GM21576 (cell line): ENCODE results near the gene TSNAX.
"Not testable (repeated sequence)": the region's sequence is repeated elsewhere in the genome, so short reads cannot be mapped to it uniquely, and the experiment has no call there.

Experiments used
- ATAC-seq: cut with Tn5 transposase; IDR thresholded peaks from one replicate; pipeline ENCODE4 v1.9.1; 2021; ENCODE audit warnings: mild to moderate bottlenecking, moderate library complexity; ENCODE audit not compliant: unreplicated experiment

TSNAX gene, protein sequence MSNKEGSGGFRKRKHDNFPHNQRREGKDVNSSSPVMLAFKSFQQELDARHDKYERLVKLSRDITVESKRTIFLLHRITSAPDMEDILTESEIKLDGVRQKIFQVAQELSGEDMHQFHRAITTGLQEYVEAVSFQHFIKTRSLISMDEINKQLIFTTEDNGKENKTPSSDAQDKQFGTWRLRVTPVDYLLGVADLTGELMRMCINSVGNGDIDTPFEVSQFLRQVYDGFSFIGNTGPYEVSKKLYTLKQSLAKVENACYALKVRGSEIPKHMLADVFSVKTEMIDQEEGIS

DNA sequence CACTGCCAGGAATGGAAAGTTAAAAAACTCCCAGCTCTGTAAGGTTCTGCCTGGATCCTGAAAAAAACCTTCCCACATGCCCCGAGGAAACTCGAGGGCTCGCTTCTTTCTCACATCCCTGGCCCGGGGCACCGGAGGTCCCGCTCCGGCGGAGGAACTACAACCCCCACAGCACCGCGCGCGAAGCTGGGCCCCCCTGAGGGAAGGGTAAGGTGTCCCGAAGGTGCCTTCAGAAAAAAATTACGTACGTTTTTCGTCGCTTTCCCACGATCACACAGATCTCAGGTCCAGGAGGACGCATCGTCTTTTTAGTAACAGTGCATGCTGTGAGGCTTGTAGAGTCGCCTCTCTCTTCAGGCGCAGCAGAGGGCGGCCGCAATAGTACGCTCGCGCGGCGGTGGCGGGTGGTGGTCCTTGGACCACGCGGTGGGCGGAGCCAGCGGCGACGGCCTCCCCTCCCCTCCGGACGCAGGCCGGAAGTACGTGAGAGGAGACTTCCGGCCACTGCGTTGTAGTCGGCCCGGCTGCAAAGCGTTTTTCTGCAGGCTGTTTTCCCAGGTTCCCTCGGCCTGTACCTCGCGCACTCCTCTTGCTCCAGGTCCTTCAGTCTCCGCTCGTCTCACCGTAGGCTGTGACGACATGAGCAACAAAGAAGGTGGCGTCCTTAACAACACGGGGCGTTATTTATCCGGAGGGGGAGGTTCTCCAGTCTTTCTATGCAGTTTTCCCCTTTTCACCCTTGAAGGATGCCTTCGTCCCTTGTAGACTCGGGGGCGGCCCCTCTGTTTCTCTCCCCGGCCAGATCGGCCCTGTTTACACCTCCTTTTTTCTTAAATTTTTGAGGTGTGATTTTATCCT is at the start of gene TSNAX:
Gene TSNAX, plus strand, starts transcription at position 498 of the 858 bp plus-strand sequence. Its CDS starts 142 bp downstream, at position 640.
- peak; percentile 95 for ATAC-seq

GRCh38 chr1:231478811-231479210 is 49.7 kb upstream of the TSNAX start:
- ATAC-seq, result no peak

DNA sequence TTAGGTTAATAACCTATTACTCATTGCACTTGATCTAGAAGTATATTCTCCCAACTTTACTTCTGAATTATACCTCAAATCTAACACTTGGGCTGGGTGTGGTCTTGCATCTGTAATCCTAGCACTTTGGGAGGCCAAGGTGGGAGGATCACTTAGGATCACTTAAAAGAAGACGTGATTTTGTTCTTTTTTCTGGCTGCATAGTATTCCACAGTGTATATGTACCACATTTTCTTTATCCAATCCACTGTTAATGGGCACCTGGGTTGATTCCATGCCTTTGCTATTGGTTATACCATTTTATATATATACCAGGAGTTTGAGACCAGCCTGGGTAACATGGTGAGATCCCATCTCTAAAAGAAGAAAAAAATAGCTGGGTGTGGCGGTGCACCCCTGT is 48.5 kb upstream of the TSNAX start:
- no peak for ATAC-seq

- ATAC-seq, result no peak
Observed at GRCh38 chr1:231481289-231481688, 47.2 kb upstream of the TSNAX start.

- no peak for ATAC-seq
Observed at GRCh38 chr1:231485029-231485784, 43.3 kb upstream of the TSNAX start.

- no peak for ATAC-seq
Observed at GRCh38 chr1:231487019-231487418, 41.5 kb upstream of the TSNAX start.

- ATAC-seq, result no peak
Observed at GRCh38 chr1:231487910-231488309, 40.6 kb upstream of the TSNAX start.

- no peak for ATAC-seq
Observed at GRCh38 chr1:231493421-231494185, 34.9 kb upstream of the TSNAX start.

- ATAC-seq, result no peak
Observed at GRCh38 chr1:231494439-231495110, 33.9 kb upstream of the TSNAX start.

GRCh38 chr1:231497629-231498152 is 30.8 kb upstream of the TSNAX start:
- ATAC-seq, result no peak

DNA sequence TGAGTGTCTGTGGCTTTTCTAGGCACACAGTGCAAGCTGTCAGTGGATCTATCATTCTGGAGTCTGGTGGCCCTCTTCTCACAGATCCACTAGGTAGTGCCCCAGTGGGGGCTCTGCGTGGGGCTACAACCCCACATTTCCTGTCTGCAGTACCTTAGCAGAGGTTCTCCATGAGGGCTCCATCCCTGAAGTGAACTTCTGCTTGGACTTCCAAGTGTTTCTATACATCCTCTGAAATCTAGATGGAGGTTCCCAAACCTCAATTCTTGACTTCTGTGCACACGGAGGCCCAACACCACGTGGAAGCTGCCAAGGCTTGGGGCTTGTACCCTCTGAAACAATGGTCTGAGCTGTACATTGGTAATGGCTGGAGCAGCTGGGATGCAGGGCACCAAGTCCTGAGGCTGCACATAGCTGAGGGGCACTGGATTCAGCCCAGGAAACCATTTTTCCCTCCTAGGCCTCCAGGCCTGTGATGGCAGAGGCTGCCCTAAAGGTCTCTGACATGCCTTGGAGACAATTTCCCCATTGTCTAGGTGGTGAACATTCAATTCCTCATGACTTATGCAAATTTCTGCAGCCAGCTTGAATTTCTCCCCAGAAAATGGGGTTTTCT is 29.2 kb upstream of the TSNAX start:
- ATAC-seq, result no peak

GRCh38 chr1:231500666-231501065 is 27.8 kb upstream of the TSNAX start:
- no peak for ATAC-seq

GRCh38 chr1:231503168-231503567 is 25.3 kb upstream of the TSNAX start:
- ATAC-seq, result not testable (repeated sequence)

- ATAC-seq, result no peak
Observed at GRCh38 chr1:231507476-231508355, 20.8 kb upstream of the TSNAX start.

- no peak for ATAC-seq
Observed at GRCh38 chr1:231508497-231508896, 20.0 kb upstream of the TSNAX start.

DNA sequence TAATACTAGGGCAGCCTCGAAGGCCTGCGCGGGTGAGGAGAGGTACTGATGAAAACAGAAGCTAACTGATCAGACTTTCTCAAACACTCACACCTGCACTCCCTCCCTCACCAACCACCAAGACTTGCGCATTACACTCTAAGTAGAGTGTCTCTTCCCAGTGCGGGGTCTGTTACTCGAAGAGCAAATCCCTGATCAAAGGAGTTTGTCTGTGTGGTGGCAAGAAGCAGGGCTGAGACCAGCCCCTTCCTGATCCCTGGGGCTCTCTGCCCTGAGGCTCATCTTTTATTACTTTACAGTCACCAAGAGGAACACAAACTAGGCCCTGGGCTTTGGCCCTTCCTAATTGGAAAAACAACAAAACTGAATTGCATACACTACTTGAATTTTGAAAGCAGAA is 19.5 kb upstream of the TSNAX start:
- no peak for ATAC-seq

DNA sequence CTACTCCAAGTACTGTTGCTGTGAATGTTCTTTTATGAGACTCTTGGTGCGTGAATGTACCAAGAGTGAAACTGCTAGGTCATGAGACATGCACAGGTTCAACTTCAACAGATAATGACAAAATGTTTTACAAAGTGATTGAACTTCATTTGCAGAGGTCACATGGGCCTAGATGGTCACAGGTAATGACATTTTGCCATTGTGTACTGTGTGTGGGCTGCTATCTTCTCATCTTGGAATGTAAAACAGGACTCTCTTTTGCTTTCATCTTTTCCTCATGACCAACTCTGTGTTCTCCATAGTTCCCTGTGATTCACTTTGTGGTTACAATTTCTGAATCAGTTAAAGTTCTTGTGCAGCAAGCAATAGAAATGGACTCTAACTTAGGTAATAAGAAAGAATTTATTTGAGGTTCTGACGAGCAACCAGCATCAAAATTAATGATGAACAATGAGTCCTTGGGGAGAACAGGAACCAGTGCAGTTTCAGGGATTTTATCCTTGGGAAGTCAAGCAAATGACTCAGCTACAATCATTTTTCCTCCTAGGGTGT is 16.2 kb upstream of the TSNAX start:
- peak; percentile 61 for ATAC-seq

- ATAC-seq, result peak; percentile 61
Observed at GRCh38 chr1:231515748-231516147, 12.7 kb upstream of the TSNAX start.
